Upper lobe of left lung (tissue), 6 donors: Measurements from ENCODE around the gene JAZF1. TPM values are rescaled to one million over a fixed set of nuclear protein-coding genes. Genes with fewer than 3 reads are reported as not detected.

Experiments used
- ATAC-seq, 2 donors: fragments of 200-7000 bp; cut with Tn5 transposase; one replicate each; pipeline ENCODE4 v1.9.1; 2022; ENCODE audit warnings: mild to moderate bottlenecking in 2 of 2, moderate library complexity in 2 of 2; ENCODE audit not compliant: low FRiP score in 2 of 2
- DNase-seq, 2 donors: peaks; one replicate each; pipeline ENCODE4 v3.0.0-alpha.2; 2019 to 2020
- H3K27ac ChIP-seq, 4 donors: fragments of 200-600 bp; sonication (generic); one replicate each; pipeline ENCODE4 v1.5.1; 2016 to 2019
- H3K27me3 ChIP-seq, 4 donors: fragments of 200-600 bp; sonication (generic); one replicate each; pipeline ENCODE4 v1.5.1; 2017 to 2019
- H3K36me3 ChIP-seq, 4 donors: fragments of 200-600 bp; sonication (generic); one replicate each; pipeline ENCODE4 v1.5.1; 2016 to 2019
- H3K4me1 ChIP-seq, 4 donors: fragments of 200-600 bp; sonication (generic); one replicate each; pipeline ENCODE4 v1.5.1; 2018 to 2019
- H3K4me3 ChIP-seq, 4 donors: fragments of 200-600 bp; sonication (generic); one replicate each; pipeline ENCODE4 v1.5.1; 2017 to 2019; ENCODE audit warnings: mild to moderate bottlenecking in 2 of 4, moderate library complexity in 1 of 4
- H3K9me3 ChIP-seq, 4 donors: fragments of 200-600 bp; sonication (generic); one replicate each; pipeline ENCODE4 v1.5.1; 2018 to 2019
- EP300 ChIP-seq, 4 donors: sonication (generic); formaldehyde crosslinking; IDR thresholded peaks; one replicate each; pipeline ENCODE4 v1.5.1; 2017; ENCODE audit warnings: antibody characterized with exemption in 4 of 4, control low read depth in 2 of 4
- POLR2A ChIP-seq, 4 donors: fragments of 450-650 bp; IDR thresholded peaks; one replicate each; pipeline ENCODE4 v1.5.1; 2016 to 2017; ENCODE audit warnings: antibody characterized with exemption in 4 of 4, mild to moderate bottlenecking in 2 of 4
- POLR2AphosphoS5 ChIP-seq, 2 donors: sonication (generic); formaldehyde crosslinking; IDR thresholded peaks; one replicate each; pipeline ENCODE4 v1.5.1; 2017; ENCODE audit warnings: antibody characterized with exemption in 2 of 2
- WGBS, 2 donors: methylation state at CpG; one replicate each; pipeline ENCODE4 v1.1.5; 2017 to 2018; 5-methylcytosine and 5-hydroxymethylcytosine counted together
- total RNA-seq, 6 donors: library from RNA; depleted of rRNA in 4 of 6; stranded (reverse); fragments of >200 nt in 4 of 6; gene quantifications; one replicate each; pipeline versions ENCODE4 v1.1.0 to v1.2.1, GENCODE V29; 2016 to 2021
- TF ChIP-seq, protein P1 (sequence below), 6 experiments: fragments of 450-650 bp in 4 of 6; fragments of 200-600 bp in 2 of 6; sonication (generic) in 2 of 6; IDR thresholded peaks; one replicate each; pipeline ENCODE4 v1.5.1; 2016 to 2019; ENCODE audit warnings: antibody characterized with exemption in 6 of 6
- donor health status: DM: no; HTN: no; CAD: no; lungs with moderate emphysema.
- donor health status: DM: no; HTN: yes; CAD: no; lungs with severe emphysema.

Gene JAZF1
- total RNA-seq, 6 donors from 2014 or later: 4.2 to 19.4 (median 12.4) TPM

DNA sequence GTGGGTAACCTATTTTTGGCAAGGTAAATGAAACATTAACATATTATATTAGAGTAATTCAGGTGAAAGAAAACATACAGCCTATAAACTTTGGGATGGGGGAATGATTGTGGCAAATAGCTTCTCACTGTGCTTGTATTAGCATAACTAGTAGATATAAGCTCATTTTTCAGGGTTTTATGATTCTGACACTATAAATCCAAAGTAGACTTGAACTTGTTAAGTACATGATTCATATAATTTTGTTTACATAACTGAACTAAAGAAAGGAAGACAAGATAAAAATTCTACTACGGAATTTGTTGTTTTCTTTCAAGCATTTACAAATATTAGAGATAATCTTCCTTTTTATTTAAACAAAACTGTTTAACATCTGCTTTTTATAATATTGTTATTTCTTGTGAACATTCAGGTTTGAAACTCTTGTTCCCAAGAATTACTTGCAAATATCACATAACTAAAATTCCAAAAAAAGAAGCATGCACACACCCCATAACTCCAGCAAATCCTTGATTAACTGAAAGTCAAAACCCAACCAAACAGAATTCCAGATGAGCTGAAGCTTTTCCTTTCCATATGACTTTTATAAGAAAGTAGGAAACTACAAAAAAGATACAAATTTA, 142.3 kb downstream of the JAZF1 start:
- no peaks in the 10 kb centered on the region for H3K36me3 ChIP-seq
- H3K27me3 ChIP-seq: no peaks in the 10 kb centered on the region
- H3K9me3 ChIP-seq: no peaks in the 10 kb centered on the region
- H3K27ac ChIP-seq: no peak overlapping the region
- DNase-seq: no peak
- WGBS, 2 donors: 68 to 69% methylated on average over 1 of the region's 1 CpG
- peaks cover 0 to 12% (median 6%) of the 10 kb centered on the region in 4 donors for H3K4me1 ChIP-seq
- H3K4me3 ChIP-seq: no peak overlapping the region
- TF ChIP-seq POLR2AphosphoS5 (IDR thresholded peaks at IDR 0.05): no peak
- TF ChIP-seq EP300 (IDR thresholded peaks at IDR 0.05): no peak
- TF ChIP-seq, protein P1, sequence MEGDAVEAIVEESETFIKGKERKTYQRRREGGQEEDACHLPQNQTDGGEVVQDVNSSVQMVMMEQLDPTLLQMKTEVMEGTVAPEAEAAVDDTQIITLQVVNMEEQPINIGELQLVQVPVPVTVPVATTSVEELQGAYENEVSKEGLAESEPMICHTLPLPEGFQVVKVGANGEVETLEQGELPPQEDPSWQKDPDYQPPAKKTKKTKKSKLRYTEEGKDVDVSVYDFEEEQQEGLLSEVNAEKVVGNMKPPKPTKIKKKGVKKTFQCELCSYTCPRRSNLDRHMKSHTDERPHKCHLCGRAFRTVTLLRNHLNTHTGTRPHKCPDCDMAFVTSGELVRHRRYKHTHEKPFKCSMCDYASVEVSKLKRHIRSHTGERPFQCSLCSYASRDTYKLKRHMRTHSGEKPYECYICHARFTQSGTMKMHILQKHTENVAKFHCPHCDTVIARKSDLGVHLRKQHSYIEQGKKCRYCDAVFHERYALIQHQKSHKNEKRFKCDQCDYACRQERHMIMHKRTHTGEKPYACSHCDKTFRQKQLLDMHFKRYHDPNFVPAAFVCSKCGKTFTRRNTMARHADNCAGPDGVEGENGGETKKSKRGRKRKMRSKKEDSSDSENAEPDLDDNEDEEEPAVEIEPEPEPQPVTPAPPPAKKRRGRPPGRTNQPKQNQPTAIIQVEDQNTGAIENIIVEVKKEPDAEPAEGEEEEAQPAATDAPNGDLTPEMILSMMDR (IDR thresholded peaks at IDR 0.05): no peak
- TF ChIP-seq POLR2A (IDR thresholded peaks at IDR 0.05): no peak
- no peak for ATAC-seq

DNA sequence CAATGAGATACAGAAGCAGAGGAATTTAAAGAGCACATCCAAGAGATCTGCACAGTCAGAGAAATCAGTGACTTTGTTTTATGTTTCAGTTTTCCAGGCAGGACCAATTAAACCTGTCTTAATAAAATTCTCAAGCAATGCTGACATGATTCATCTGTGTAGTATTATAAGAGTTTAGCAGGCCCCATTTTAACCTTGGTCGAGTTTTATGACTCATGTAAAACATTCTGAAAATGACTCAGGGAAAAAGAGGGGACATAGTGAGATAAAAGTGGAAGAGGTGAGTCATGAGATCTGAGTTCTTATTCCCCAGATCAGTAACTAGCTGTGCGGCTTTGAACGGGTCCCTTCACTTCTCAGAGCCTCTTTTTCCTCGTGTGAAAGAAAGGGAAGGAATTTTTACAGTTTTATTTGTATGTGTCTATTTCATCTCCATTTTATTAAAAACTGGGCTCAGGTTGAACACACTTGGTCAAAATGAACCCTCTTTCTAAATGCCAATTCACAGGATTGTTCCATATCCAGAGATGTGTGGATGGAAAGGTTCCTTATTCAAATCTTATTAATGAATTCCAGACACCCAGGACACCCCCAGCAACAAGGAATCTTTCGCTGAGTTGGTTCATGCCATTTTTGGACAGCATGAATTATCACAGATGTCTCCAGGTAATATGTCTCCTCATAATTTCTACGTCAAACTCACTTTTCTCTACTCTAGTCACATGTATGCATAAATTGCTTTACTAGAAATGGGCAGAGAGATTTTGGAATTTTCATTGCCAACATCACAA, 143.2 kb downstream of the JAZF1 start:
- 62 to 78% methylated on average over 6 of the region's 6 CpGs for WGBS, 2 donors
- H3K4me1 ChIP-seq: peaks cover 0 to 12% (median 6%) of the 10 kb centered on the region in 4 donors
- H3K4me3 ChIP-seq: no peak overlapping the region
- H3K27ac ChIP-seq: no peak overlapping the region
- no peak for DNase-seq
- no peaks in the 10 kb centered on the region for H3K9me3 ChIP-seq
- TF ChIP-seq EP300 (IDR thresholded peaks at IDR 0.05) (no peak), POLR2AphosphoS5 (IDR thresholded peaks at IDR 0.05) (no peak), POLR2A (IDR thresholded peaks at IDR 0.05) (no peak)
- TF ChIP-seq, protein P1 (IDR thresholded peaks at IDR 0.05): no peak
- no peaks in the 10 kb centered on the region for H3K36me3 ChIP-seq
- H3K27me3 ChIP-seq: no peaks in the 10 kb centered on the region
- peak; percentile 57 to 86 for ATAC-seq

DNA sequence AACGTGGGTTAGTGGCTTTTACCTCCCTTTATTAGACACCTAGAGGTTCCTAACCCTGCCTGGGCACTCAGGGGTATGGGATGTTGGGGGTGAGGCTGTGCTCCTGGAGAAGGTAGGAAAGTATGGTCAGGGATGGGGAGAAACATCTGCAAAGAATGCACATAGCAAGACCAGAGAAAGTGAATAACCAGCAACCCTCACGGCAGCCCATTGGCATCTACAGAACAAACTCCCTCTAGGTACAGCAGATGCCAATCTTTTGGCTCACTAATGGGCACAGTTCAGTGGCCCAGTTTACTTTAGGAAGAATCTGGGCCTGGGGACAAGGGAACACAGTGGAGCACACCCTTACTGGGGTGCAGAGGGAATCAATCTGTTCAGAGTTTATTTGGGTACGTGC, 143.9 kb downstream of the JAZF1 start:
- no peaks in the 10 kb centered on the region for H3K36me3 ChIP-seq
- no peaks in the 10 kb centered on the region for H3K27me3 ChIP-seq
- peaks cover 0 to 12% (median 6%) of the 10 kb centered on the region in 4 donors for H3K4me1 ChIP-seq
- TF ChIP-seq POLR2AphosphoS5 (IDR thresholded peaks at IDR 0.05) (no peak), POLR2A (IDR thresholded peaks at IDR 0.05) (no peak), EP300 (IDR thresholded peaks at IDR 0.05) (no peak)
- TF ChIP-seq, protein P1 (IDR thresholded peaks at IDR 0.05): no peak
- ATAC-seq: no peak
- 77 to 88% methylated on average over 3 of the region's 3 CpGs for WGBS, 2 donors
- no peaks in the 10 kb centered on the region for H3K9me3 ChIP-seq
- peak overlapping the region in 1 of 4 donors; percentile 7 for H3K27ac ChIP-seq
- H3K4me3 ChIP-seq: no peak overlapping the region
- no peak for DNase-seq

DNA sequence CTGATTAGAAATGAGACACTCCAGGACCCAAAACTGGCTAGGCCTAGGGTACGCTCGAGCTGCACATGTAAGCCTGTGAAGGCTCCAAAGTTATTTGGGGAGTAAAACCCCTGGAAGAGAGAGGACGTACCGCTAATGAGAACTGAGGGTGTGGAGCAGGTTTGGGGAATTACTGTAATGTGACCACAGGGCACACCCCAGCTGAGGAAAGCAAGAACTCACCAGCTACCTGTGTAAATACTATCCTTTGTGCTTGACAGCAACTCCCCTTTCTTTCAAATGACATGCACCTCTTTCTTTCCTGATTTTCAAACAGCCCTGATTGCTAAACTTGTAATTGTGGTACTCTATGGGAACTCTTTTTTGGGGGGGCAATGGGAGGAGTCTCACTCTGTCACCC, 147.2 kb downstream of the JAZF1 start:
- TF ChIP-seq POLR2AphosphoS5 (IDR thresholded peaks at IDR 0.05) (no peak), EP300 (IDR thresholded peaks at IDR 0.05) (no peak), POLR2A (IDR thresholded peaks at IDR 0.05) (no peak)
- TF ChIP-seq, protein P1 (IDR thresholded peaks at IDR 0.05): no peak
- Histone ChIP-seq H3K4me3 (no peak overlapping the region), H3K27ac (no peak overlapping the region), H3K4me1 (peaks cover 0 to 12% (median 6%) of the 10 kb centered on the region in 4 donors), H3K27me3 (no peaks in the 10 kb centered on the region), H3K36me3 (no peaks in the 10 kb centered on the region), H3K9me3 (no peaks in the 10 kb centered on the region)
- DNase-seq (no peak), ATAC-seq (no peak)
- 92 to 93% methylated on average over 4 of the region's 4 CpGs for WGBS, 2 donors
